Uterus (tissue), 4 donors: ENCODE results near the gene DERL2. TPM values are rescaled to one million over a fixed set of nuclear protein-coding genes. Genes with fewer than 3 reads are reported as not detected.

Source experiments
- DNase-seq, 2 donors: peaks; one replicate each; pipeline ENCODE4 v3.0.0-alpha.2; 2019 to 2020
- H3K27ac ChIP-seq, 2 donors: fragments of 200-600 bp; sonication (generic); 1 replicate in 1 of 2; 2 replicates in 1 of 2; pipeline ENCODE4 v1.5.1; 2016 to 2018
- H3K27me3 ChIP-seq, 2 donors: fragments of 200-600 bp; sonication (generic); one replicate each; pipeline ENCODE4 v1.5.1; 2018 to 2019; ENCODE audit warnings: control low read depth in 1 of 2
- H3K36me3 ChIP-seq, 2 donors: fragments of 200-600 bp; sonication (generic); one replicate each; pipeline ENCODE4 v1.5.1; 2019; ENCODE audit warnings: control low read depth in 1 of 2
- H3K4me1 ChIP-seq, 2 donors: fragments of 200-600 bp; sonication (generic); one replicate each; pipeline ENCODE4 v1.5.1; 2018 to 2019; ENCODE audit warnings: control low read depth in 1 of 2
- H3K4me3 ChIP-seq, 2 donors: fragments of 200-600 bp; sonication (generic); 1 replicate in 1 of 2; 2 replicates in 1 of 2; pipeline ENCODE4 v1.5.1; 2018 to 2019; ENCODE audit warnings: mild to moderate bottlenecking in 1 of 2
- H3K9me3 ChIP-seq, 2 donors: fragments of 200-600 bp; sonication (generic); one replicate each; pipeline ENCODE4 v1.5.1; 2019; ENCODE audit warnings: control low read depth in 1 of 2
- CTCF ChIP-seq, 4 experiments: fragments of 200-600 bp in 2 of 4; fragments of 450-650 bp in 2 of 4; sonication (generic) in 2 of 4; IDR thresholded peaks; one replicate each; pipeline ENCODE4 v1.5.1; 2016 to 2019; ENCODE audit warnings: antibody characterized with exemption in 4 of 4, mild to moderate bottlenecking in 2 of 4, moderate library complexity in 1 of 4
- POLR2A ChIP-seq, 2 donors: fragments of 450-650 bp; IDR thresholded peaks; one replicate each; pipeline ENCODE4 v1.6.1; 2016; ENCODE audit warnings: antibody characterized with exemption in 2 of 2, mild to moderate bottlenecking in 1 of 2, moderate library complexity in 1 of 2
- intact Hi-C: fragments of 100-400 bp; cut with DNase I; formaldehyde crosslinking; loops from one replicate; pipeline ENCODE4 v1.15.1; 2023; ENCODE audit warnings: low total_unique reads
- total RNA-seq, 4 donors: library from RNA; depleted of rRNA in 3 of 4; stranded (reverse); fragments of >200 nt in 3 of 4; gene quantifications; one replicate each; pipeline versions ENCODE4 v1.1.0 to v1.2.4, GENCODE V29; 2014 to 2023
- donor health status: DM: yes; HTN: yes; CAD: no.

The DERL2 gene
- total RNA-seq, 4 donors from 2014 or later: 10.2 to 61.4 (median 47.0) TPM

- no peak for DNase-seq
- H3K27me3 ChIP-seq: no peaks in the 10 kb centered on the region
- H3K36me3 ChIP-seq: no peaks in the 10 kb centered on the region
- peaks cover 0 to 7% of the 10 kb centered on the region in 2 donors for H3K4me1 ChIP-seq
- H3K9me3 ChIP-seq: no peaks in the 10 kb centered on the region
- intact Hi-C loops: no loop called here
- no peak overlapping the region for H3K27ac ChIP-seq
- TF ChIP-seq POLR2A (IDR thresholded peaks at IDR 0.05) (no peak), CTCF (IDR thresholded peaks at IDR 0.05) (no peak)
- no peak overlapping the region for H3K4me3 ChIP-seq
Observed at GRCh38 chr17:5502552-5502951, 16.6 kb upstream of the DERL2 start.

GRCh38 chr17:5501685-5502084, 15.7 kb upstream of the DERL2 start:
- TF ChIP-seq POLR2A (IDR thresholded peaks at IDR 0.05) (no peak), CTCF (IDR thresholded peaks at IDR 0.05) (no peak)
- H3K27me3 ChIP-seq: no peaks in the 10 kb centered on the region
- intact Hi-C loops: no loop called here
- peak overlapping the region; percentile 76 to 93 for H3K27ac ChIP-seq
- peaks cover 0 to 7% of the 10 kb centered on the region in 2 donors for H3K4me1 ChIP-seq
- no peaks in the 10 kb centered on the region for H3K36me3 ChIP-seq
- DNase-seq: no peak
- H3K4me3 ChIP-seq: no peak overlapping the region
- H3K9me3 ChIP-seq: no peaks in the 10 kb centered on the region

- Histone ChIP-seq H3K4me3 (peak overlapping the region; percentile 54 to 63), H3K4me1 (peaks cover 0 to 7% of the 10 kb centered on the region in 2 donors), H3K9me3 (no peaks in the 10 kb centered on the region), H3K27me3 (no peaks in the 10 kb centered on the region), H3K27ac (peak overlapping the region; percentile 76 to 93), H3K36me3 (no peaks in the 10 kb centered on the region)
- DNase-seq: peak; percentile 88 to 91
- TF ChIP-seq POLR2A (IDR thresholded peaks at IDR 0.05) (peak in 1 of 2 donors; percentile 65), CTCF (IDR thresholded peaks at IDR 0.05) (no peak)
- intact Hi-C loops: no loop called here
Observed at GRCh38 chr17:5500589-5501391, 14.8 kb upstream of the DERL2 start.

GRCh38 chr17:5500247-5500588, 14.2 kb upstream of the DERL2 start:
- Histone ChIP-seq H3K9me3 (no peaks in the 10 kb centered on the region), H3K27me3 (no peaks in the 10 kb centered on the region), H3K4me1 (peaks cover 0 to 7% of the 10 kb centered on the region in 2 donors), H3K27ac (peak overlapping the region; percentile 76 to 93), H3K4me3 (peak overlapping the region; percentile 54 to 63), H3K36me3 (no peaks in the 10 kb centered on the region)
- no peak for DNase-seq
- intact Hi-C loops: no loop called here
- TF ChIP-seq POLR2A (IDR thresholded peaks at IDR 0.05) (no peak), CTCF (IDR thresholded peaks at IDR 0.05) (no peak)

- peak overlapping the region; percentile 76 to 93 for H3K27ac ChIP-seq
- intact Hi-C loops: no loop called here
- no peak for TF ChIP-seq POLR2A (IDR thresholded peaks at IDR 0.05)
- no peak for TF ChIP-seq CTCF (IDR thresholded peaks at IDR 0.05)
- H3K4me1 ChIP-seq: peaks cover 0 to 7% of the 10 kb centered on the region in 2 donors
- H3K4me3 ChIP-seq: peak overlapping the region; percentile 54 to 63
- H3K9me3 ChIP-seq: no peaks in the 10 kb centered on the region
- DNase-seq: peak in 1 of 2 donors; percentile 24
- H3K27me3 ChIP-seq: no peaks in the 10 kb centered on the region
- no peaks in the 10 kb centered on the region for H3K36me3 ChIP-seq
Observed at GRCh38 chr17:5499476-5500231, 13.7 kb upstream of the DERL2 start.
